ENCODE measurements around the gene CKM.
"Not testable (repeated sequence)": the region's sequence is repeated elsewhere in the genome, so short reads cannot be mapped to it uniquely, and the experiment has no call there.

The CKM gene

DNA sequence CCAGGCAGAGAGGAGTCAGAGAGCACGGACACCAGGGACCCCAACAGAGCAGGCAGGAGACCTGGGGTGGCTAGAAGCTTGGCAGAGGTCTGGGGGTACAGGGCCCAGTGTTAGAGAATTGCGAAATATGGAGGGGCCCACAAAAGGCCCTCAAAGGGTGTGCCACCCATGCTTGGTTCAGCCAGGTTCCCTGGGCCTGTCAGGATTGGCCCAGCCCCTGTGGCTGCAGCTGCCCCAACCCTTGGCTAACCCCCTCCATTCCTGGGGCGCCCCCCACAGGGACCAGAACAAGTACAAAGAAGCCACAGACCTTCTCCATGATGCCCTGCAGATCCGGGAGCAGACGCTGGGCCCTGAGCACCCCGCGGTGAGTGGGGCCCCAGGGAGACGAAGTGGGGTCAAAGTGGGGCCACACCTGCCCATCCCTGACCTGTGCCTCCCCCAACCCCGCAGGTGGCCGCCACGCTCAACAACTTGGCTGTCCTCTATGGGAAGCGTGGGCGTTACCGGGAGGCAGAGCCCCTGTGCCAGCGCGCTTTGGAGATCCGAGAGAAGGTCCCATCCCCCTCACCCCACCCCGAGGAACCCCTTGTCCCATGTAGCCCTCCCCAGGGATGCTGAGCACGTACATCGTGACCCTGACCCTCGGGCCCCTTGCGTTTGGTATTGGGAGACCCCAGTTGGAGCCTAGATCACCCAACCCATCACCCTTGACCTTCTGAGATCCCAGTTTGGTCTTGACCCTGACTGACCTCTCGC, 25.9 kb upstream of the CKM start:
- no peak for DNase-seq

DNA sequence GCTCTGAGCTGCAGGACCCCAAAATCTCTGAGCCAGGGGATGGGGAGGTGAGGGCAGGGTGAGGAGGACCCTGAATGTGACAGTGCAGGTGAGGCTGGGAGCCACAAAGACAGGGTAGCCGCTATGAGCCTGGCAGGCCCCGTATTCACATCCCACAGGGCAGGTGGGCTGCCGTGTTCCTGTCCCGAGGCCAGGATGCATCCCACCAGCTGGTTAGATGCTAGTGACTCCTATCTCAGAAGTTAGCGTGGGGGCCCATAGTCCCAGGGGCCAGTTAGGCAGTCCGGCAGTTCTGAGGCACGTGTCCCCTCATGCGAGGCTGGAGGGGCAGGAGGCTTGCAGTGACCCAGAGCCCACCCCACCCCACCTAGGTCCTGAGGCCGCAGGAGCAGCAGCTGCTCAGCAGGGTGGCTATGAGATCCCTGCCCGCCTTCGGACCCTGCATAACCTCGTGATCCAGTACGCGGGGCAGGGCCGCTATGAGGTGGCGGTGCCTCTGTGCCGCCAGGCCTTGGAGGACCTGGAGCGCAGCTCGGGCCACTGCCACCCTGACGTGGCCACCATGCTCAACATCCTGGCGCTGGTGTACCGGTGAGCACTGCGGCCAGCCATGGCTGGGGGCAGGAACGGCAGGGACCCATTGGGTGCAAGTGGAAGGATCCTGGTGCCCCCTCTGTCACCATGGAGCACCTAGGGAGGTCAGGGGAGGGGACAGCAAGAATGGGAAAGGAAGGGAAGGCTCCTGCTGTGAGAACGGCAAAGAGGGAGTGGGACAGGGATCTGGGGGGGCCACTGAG, 25.1 kb upstream of the CKM start:
- no peak for DNase-seq

DNA sequence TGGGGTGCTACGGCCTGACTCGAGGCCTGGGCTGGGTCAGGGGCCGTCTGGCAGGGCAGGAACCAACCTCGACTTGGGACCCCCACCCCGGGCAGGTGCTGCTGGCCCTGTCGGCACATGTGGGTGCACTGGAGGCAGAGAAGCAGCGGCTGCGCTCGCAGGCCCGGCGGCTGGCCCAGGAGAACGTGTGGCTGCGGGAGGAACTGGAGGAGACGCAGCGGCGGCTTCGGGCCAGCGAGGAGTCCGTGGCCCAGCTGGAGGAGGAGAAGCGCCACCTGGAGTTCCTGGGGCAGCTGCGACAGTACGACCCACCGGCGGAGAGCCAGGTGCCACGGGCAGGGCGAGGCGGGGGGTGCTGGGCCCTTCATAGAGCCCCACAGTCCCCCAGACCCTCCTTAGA, 23.8 kb upstream of the CKM start:
- no peak for DNase-seq

DNA sequence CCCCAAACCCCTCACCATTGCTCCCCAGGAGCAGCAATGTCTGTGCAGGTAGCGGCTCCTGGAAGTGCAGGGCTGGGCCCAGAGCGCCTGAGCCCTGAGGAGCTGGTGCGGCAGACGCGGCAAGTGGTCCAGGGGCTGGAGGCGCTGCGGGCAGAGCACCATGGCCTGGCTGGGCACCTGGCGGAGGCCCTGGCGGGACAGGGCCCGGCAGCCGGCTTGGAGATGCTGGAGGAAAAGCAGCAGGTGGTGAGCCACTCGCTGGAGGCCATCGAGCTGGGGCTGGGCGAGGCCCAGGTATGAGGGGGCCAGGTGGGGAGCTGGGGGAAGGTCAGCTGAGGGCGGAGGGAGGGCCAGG, 22.8 kb upstream of the CKM start:
- no peak for DNase-seq

DNA sequence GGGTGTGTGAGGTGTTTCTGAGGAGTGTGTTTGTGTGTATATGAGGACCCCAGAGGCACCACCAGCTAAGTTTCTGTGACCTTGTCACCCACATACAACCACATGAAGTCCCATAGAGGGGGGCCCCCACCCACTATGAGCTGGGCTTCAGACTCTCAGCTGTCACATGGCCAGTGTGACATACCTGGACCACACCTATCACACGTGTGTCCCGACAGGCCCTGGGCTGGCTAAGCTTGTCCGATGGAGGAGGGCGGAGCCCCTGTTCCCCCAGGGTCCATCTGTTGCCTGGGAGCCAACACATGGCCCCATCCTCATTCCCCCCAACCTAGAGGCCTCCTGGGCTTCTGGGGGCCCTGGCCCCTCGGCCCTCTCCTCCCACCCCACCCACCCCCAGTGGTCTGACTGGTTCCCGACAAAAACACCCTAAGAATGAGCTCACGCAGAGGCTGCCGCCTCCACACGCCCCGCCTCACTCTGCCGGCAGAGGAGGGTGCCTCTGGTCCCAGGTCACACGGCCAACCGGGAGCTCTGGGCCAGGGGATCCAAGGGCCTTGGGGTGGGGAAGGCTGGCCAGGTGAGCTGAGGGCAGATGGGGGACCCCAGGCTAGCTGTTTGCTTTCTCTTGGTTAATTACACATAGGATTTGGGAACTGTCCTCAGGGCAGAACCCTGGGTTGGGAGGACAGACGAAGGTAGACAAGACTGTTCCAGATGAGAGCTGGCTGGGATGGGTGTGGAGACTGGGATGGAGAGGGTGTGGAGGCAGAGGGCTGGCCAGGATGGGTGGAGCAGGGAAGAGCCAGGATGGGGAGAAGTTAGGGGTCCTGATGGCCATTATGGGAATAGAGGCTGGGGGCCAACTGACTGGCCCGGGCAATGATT, 22.2 kb upstream of the CKM start:
- no peak for DNase-seq

DNA sequence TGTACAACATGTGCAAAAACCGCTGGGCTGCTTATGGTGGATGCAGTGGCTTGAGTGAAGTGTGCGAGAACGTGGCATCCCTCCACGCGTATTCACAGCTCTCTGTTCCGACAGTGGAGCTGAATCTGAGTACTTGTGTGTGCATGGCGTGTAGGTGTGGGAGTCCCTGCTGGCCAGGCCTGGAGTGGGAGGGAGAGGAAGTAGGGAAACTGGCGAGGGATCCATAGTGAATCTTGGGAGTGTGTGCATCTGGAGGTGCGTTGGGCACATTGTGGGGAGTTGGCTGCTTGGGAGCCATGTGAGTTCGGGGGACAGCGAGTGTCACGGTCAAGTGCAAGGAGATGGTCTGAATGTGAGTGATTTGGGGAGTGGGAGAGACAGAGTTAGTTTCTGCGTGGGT, 20.2 kb upstream of the CKM start:
- no peak for DNase-seq

DNA sequence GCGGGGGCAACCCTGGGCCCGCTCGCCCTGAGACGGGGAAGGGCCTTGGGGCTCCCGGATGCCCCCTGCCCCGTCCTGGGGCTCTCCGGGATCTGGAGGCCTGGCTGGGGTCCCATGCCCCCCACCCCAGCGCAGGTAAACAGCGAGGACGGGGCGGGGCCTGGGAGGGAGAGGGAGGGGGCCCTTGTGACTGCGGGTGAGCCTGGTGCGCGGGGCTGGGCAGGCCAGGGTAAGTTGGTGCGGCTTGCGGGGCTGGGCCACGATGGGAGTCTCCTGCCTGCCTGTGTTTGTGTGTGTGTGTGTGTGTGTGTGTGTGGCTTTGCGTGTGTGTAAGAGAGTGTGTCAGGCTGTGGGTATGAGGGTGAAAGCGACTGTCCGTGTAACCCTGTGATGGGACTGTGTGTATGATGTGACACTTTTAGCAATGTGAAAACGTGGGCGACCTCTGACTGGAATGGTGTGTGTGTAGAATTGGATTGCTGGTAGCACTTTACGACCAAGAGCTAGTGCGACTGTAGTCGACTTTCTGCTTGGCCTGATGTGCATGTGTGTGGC, 18.3 kb upstream of the CKM start:
- DNase-seq = no peak

DNA sequence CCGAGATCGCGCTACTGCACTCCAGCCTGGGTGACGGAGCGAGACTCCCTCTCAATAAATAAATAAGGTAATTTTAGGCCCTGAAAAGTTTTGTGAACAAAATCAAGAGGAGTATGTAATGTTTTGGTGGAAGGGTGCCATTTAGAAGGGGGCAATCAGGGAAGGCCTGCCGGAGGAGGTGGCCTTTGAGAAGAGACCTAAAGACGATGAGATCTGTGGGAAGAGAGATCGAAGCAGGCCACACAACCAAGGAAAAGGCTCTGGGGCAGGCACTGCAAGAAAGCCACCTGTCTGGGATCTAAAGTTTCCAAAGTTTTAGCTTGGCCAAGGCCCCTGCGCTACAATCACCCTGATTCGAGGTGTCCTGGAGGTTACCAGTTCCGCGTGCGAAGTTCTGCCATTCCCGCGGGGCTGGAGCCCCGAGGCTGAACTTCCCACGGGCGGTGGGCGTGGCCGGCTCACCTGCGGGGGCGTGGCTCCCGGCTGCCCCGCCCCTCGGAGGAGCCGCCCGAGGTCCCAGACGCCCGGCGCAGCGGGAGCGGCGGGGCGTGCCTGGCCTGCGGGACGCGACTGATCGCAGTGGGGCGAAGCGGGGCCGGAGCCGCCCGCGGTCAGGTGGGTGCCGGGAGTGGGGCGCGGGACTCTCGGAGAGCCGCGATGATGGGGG, 17.7 kb upstream of the CKM start, which contains the start of gene KLC3:
TSS of gene KLC3 (plus strand) at position 519 of the 667 bp plus-strand sequence. CDS start 4,792 bp downstream, outside the sequence.
- DNase-seq = no peak

DNA sequence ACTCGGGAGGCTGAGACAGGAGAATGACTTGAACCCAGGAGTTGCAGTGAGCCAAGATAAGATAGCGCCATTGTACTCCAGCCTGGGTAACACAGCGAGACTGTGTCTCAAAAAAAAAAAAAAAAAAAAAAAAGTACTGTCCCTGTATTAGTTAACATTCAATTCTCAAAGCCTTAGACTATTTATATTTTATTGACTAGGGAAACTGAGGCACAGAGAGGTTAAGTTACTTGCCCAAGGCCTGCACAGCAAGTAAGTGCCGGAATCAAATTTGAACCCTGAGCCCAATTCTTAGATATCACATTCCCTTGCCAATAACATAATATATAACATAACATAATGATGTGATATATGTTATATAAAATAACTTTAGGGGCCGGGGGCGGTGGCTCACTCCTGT, 17.0 kb upstream of the CKM start:
- DNase-seq = no peak

DNA sequence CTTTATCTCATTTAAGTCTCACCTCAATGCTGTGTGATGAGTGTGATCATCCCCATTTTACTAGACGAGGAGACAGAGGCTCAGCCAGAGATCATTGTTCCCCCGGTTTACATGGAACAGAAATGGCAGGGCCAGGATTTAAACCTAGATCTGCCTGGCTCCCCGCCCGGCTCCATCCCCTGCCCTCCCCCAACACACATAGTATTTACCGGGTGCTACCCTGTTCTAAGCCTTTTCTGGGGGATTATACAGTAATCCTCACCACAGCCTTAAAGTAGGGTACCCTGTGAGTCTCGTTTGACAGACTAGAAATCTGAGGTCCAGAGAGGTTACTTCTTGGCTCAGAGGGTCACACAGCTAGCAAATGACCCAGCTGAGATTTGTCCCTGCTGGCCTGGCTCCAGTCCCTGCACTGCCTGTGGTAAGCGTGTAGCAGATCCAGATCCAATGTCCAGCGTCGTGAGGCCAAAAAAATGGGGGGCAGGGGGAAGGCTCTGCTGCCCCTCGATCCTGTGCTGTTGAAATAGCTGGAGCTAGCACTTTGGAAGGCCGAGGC, 14.1 kb upstream of the CKM start:
- no peak for DNase-seq

DNA sequence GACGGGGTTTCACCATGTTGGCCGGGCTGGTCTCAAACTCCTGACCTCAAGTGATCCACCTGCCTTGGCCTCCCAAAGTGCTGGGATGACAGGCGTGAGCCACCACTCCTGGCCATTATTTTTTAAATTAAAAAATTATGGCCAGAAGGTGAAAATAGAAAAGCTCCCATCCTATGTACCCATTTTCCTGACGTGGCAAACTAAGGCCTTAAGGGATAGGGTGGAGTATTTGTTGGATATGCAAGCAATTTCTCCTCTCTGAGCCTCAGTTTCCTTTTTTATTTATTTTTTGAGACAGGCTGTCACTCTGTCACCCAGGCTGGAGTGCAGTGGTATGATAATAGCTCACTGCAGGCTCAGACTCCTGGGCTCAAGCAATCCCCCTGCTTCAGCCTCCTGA, 12.2 kb upstream of the CKM start:
- not testable (repeated sequence) for DNase-seq

DNA sequence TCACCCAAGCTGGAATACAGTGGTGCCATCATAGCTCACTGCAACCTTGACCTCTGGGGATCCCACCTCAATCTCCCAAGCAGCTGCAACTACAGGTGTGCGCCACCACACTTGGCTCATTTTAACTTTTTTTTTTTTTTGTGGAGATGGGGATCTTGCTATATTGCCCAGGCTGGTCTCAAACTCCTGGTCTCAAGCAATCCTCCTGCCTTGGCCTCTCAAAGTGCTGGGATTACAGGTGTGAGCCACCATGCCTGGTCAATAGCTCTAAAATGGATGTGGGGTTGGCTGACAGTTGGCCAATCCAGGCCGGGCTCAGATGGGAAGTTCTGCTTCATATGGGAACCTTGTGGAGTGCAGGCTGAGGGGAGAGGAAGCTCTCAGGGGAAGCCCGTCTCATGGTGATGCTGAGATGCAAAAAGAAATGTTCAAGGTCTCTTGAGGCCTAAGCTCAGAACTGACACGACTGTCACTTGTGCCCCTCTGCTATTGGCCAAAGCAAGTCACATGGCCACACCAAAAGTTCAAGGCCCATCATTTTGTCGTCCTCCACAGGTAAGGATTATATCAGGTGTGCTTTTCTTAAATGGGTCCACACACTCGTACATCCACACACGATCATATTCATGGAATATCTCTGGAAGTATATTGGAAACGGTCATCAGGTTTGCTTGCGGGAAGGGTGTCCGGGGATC, 11.1 kb upstream of the CKM start:
- no peak for DNase-seq

DNA sequence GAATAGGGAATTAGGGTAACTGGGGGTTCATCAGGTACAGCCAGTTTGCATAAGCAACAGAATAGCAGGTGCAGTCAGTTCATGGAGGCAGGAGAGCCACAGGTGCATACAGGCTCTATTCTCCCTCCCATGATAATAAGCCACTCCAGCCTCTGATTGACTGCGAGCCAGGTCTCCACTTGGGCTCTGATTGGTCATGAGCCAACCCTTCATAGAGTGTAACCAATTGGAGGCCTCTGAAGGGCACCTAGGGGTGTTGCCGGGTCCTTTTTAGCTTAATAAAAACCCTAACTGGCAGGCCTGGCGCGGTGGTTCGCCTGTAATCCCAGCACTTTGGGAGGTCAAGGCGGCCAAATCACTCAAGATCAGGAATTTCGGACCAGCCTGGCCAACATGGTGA, 8.7 kb upstream of the CKM start:
- no peak for DNase-seq

DNA sequence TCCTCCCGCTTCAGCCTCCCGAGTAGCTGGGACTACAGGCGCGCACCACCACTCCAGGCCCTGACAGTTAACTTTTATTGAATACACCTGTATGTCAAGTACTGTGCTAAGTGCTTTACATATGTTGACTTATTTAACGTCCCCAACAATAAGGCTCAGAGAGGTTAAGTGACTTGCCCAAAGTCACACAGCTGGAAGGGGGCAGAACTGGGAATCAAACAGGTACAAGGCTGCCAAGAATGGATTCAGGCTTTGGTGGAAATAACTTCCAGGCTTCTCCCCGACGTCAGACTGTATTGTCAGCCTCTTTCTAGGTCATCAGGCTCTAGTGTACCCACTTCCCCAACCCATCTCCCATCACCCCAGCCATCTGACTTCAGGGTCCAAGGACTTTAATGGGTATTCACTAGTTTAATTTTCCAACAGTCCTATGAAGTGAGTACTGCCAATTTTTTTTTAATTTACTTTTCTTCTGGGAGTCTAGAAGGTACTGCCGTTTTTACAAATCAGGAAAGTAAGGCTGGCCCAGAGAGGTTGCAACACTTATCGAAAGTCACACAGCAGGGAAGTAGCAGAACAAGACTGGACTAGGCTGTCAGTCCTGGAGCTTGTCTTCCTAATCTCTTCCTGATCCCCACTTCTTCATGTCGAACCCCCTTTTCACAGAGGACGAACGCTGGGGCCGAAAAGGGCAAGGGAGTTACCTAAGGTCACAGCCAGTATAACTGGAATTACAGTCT, 4.9 kb upstream of the CKM start:
- no peak for DNase-seq

DNA sequence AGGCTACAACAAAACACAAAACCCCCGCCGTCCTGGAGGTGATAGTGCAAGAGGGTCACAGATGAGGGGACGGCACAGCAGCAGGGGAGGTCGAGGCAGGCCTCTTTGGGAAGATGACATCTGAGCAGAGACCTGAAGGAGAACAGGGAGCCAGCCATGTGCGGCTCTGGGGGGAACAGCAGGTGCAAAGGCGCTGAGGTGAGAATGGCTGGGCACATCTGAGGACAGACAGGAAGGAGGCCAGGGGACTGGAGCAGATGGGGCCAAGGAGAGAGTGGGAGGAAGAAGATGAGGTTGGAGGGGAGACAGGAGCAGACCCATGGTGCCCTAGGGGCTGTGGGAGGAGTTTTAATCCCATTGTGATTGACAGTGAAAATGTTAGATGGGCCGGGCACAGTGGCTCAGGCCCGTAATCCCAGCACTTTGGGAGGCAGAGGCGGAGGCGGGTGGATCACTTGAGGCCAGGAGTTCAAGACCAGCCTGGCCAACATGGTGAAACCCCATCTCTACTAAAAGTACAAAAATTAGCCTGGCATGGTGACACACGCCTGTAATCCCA, 1.8 kb upstream of the CKM start:
- no peak for DNase-seq

DNA sequence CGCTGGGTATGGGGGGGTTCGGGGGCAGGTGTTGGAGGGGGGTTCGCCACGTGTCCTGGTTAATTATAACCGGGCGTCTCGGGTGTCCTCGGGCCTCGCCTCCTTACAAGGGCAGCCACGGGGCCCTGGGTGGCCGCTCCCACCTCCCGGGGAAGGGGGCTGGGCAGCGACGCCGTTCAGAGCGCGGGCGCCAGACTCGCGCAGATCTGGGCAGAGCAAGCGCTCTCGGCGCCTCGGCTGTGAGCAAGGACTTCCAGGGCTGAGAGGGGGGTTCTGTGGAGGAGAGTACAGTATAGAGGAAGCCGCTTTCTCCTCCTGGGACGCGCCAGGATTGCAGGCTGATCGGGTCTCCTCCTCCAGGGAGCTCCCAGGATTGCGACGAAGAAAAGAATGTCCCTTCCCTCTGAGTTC, 1.0 kb upstream of the CKM start:
- DNase-seq = no peak

DNA sequence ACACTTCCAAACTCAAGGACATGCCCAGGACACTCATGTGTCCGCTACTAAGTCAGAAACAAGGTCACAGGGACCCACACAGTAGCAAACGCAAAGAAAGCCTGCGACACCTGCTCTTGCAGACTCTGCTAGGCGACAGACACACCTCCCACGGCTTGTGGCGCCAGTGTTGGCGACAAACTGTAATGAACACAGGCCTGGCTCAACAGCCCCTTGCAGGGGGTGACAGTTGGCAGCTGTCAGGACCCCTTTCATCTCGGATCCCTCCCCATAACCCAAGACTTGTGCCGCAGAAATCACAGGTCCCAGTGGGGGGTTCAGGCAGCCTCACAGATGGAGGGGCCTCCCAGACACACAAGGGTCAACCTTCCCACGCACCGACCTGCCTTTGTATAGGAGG, 364 bp downstream of the CKM start:
- no peak for DNase-seq

DNA sequence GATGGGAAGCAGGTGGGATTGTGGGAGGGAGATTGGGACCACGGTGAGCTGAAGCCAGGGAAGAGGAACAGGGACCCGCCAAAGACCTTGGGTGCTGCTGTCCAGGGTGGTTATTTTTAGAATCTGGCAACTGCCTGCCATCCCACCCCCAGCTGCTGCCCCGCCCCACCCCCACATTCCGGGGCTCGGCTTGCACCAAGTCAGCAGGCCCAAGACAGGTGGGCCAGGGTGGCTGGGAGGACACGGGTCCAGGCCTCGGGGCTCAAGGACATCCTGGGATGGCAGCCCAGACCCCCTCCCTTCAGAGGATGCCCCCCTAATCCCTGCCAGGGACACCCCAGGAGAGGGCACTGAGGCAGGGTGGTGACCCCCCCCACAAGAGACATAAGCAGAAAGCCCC, 827 bp downstream of the CKM start:
- DNase-seq = no peak

DNA sequence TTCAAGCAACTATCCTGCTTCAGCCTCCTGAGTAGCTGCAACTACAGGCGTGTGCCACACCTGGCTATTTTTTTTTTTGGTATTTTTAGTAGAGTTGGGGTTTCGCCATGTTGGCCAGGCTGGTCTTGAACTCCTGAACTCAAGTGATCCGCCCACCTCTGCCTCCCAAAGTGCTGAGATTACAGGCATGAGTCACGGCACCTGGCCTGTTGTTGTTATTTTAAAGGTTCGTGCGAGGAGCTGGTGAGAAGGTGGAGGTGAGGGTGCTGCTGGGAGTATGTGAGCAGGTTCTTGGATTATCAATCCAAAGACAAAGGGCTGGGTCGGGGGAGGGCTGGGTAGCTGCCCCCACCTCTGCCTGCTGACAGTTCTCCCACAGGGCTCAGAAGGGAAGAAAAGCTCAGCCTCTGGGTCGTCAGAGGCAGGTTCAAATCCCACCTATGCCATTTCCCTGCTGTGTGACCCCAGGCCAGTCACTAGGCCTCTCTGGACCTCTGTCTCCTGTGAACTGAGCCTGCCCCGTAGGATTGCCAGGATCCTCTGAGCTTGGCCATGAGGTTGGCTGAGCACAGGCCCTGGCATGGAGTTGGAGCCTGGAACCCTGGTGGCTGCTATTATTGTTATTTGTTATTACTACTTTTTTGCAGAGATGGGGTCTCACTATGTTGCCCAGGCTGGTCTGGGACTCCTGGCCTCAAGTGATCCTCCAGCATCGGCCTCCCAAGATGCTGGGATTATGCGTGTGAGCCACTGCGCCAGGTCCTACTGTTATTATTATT, 1.5 kb downstream of the CKM start:
- no peak for DNase-seq

DNA sequence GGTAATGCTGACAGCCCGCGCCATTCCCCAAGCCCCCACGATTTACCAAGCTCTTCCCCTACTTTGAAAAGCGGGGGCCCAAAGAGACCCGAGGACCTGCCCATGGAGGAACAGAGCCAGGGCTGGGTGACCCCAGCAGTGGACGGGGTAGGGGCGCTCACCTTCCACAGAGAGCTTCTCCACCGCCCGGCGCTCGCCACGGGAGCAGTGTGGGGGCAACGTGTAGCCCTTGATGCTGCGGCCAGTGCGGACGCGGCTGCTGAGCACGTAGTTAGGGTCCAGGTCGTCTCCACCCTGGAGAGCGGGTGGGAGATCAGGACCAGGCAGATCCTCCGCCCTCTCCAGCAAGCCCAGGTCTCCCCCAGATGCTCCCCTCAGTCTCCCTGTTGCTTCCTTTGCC, 7.4 kb downstream of the CKM start:
- DNase-seq = no peak

Measured in NK-92 treated with Interleukin-12 subunit alpha and Interleukin-12 subunit beta, amount 100 ng/mL, for 24 hours (cell line).